ENCODE data around the gene PPP1R13B. TPM values are rescaled to one million over a fixed set of nuclear protein-coding genes. Genes with fewer than 3 reads are reported as not detected.

PPP1R13B gene
- total RNA-seq, 1 experiment from 2014 or later, result 19.0 TPM

DNA sequence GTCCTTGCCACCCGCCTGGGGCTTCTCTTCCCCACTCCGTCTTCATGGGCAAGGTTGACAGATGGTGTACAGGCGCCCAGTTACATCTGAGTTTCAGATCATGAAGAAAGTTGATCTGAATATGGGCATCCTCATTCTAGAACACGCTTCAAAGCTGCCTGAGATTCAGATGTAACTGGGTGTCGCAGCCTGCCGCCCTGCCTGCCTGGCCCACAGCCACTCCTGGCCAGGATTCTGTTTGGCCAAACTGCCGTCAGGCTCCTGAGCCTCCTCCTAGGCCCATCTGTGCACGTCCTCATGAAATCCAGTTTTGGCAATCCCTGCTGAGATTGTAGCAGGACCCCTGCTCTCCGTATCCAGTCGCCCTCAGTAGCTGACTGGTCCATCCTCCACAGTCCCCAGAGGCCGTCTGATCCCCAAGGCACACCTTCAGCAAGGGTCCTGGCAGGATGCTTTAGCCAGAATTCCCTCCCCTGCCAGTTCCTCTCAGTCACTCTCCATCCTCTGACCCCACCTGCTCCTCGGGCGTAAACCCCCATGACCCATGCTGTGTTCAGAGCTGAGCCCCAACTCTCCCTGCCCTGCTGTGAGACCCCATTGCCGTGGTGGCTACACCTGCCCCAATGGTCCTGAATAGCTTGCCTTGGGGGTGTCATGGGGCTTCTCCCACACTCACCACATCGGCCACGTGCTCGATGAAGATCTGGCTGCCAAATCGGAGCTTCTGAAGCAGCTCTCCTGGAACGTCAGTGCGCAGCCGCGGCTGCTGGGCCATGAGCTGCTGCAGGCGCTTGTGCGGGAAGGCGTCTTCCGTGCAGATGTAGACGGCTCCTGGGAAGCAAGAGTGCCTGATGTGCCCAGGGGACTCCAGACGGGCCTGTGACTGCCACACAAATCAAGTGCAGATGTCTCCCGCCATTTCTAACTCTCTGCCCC is 144.6 kb downstream of the PPP1R13B start:
- no peak for ATAC-seq
- in situ Hi-C loops (cut with HindIII; ENCODE audit: low pct_unique_long_range_greater_than_20kb, low sequenced_read_pairs), result no loop called here
- H3K36me3 ChIP-seq (ENCODE audit: control insufficient read depth, insufficient read depth, low read length), result no peaks in the 10 kb centered on the region

GRCh38 chr14:103702095-103702494 is 145.3 kb downstream of the PPP1R13B start:
- intact Hi-C loops (cut with micrococcal nuclease; ENCODE audit: unreplicated experiment), result no loop called here
- ChIA-PET CTCF (no interaction called here), POLR2A (interaction anchor here (0.6 kb wide), 1 partner anchor 59 kb away, joined by 3 read pairs; no protein-coding TSS in a partner anchor)
- ATAC-seq, result no peak
- no peaks in the 10 kb centered on the region for H3K27me3 ChIP-seq (ENCODE audit: control insufficient read depth, insufficient read depth, low read length)
- no peak for TF ChIP-seq POLR2AphosphoS5 (IDR thresholded peaks at IDR 0.05; ENCODE audit: low read depth, low read length)
- TF ChIP-seq, protein P1, sequence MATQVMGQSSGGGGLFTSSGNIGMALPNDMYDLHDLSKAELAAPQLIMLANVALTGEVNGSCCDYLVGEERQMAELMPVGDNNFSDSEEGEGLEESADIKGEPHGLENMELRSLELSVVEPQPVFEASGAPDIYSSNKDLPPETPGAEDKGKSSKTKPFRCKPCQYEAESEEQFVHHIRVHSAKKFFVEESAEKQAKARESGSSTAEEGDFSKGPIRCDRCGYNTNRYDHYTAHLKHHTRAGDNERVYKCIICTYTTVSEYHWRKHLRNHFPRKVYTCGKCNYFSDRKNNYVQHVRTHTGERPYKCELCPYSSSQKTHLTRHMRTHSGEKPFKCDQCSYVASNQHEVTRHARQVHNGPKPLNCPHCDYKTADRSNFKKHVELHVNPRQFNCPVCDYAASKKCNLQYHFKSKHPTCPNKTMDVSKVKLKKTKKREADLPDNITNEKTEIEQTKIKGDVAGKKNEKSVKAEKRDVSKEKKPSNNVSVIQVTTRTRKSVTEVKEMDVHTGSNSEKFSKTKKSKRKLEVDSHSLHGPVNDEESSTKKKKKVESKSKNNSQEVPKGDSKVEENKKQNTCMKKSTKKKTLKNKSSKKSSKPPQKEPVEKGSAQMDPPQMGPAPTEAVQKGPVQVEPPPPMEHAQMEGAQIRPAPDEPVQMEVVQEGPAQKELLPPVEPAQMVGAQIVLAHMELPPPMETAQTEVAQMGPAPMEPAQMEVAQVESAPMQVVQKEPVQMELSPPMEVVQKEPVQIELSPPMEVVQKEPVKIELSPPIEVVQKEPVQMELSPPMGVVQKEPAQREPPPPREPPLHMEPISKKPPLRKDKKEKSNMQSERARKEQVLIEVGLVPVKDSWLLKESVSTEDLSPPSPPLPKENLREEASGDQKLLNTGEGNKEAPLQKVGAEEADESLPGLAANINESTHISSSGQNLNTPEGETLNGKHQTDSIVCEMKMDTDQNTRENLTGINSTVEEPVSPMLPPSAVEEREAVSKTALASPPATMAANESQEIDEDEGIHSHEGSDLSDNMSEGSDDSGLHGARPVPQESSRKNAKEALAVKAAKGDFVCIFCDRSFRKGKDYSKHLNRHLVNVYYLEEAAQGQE (IDR thresholded peaks at IDR 0.05; ENCODE audit: insufficient read depth in 1 of 2, low read depth in 2 of 2, low read length in 1 of 2), result no peak
- no peak for TF ChIP-seq CTCF (IDR thresholded peaks at IDR 0.05)
- no peak for TF ChIP-seq SIN3A (IDR thresholded peaks at IDR 0.05; ENCODE audit: borderline replicate concordance, insufficient read depth, low read depth, low read length)
- TF ChIP-seq TCF7L2 (IDR thresholded peaks at IDR 0.05; ENCODE audit: low read depth, low read length), result no peak
- in situ Hi-C loops (cut with HindIII; ENCODE audit: low pct_unique_long_range_greater_than_20kb, low sequenced_read_pairs), result no loop called here
- H3K4me1 ChIP-seq (ENCODE audit: control insufficient read depth, insufficient read depth, low read length), result peaks cover 22% of the 10 kb centered on the region
- no peaks in the 10 kb centered on the region for H3K36me3 ChIP-seq (ENCODE audit: control insufficient read depth, insufficient read depth, low read length)
- no TSS peak for BruUV-seq (replicated peaks)
- H3K4me3 ChIP-seq (ENCODE audit: low read depth in 2 of 2, low read length in 2 of 2), result no peak overlapping the region
- no peaks in the 10 kb centered on the region for H3K9me3 ChIP-seq (ENCODE audit: control insufficient read depth, insufficient read depth, low read depth, low read length)
- DNase-seq (ENCODE audit: low read depth, low spot score), result no peak
- no peak overlapping the region for H3K27ac ChIP-seq (ENCODE audit: low read length)

More for the DNA sequence above, 144.6 kb downstream of the PPP1R13B start:
- peaks cover 19% of the 10 kb centered on the region for H3K4me1 ChIP-seq (ENCODE audit: control insufficient read depth, insufficient read depth, low read length)
- no peaks in the 10 kb centered on the region for H3K27me3 ChIP-seq (ENCODE audit: control insufficient read depth, insufficient read depth, low read length)
- no TSS peak for BruUV-seq (replicated peaks)
- no peak for DNase-seq (ENCODE audit: low read depth, low spot score)
- H3K4me3 ChIP-seq (ENCODE audit: low read depth in 2 of 2, low read length in 2 of 2), result no peak overlapping the region
- ChIA-PET POLR2A (interaction anchor here (0.6 kb wide), 1 partner anchor 139 kb away, joined by 4 read pairs; no protein-coding TSS in a partner anchor), CTCF (no interaction called here)
- no peaks in the 10 kb centered on the region for H3K9me3 ChIP-seq (ENCODE audit: control insufficient read depth, insufficient read depth, low read depth, low read length)
- H3K27ac ChIP-seq (ENCODE audit: low read length), result no peak overlapping the region
- intact Hi-C loops (cut with micrococcal nuclease; ENCODE audit: unreplicated experiment), result no loop called here
- TF ChIP-seq CTCF (IDR thresholded peaks at IDR 0.05) (no peak), SIN3A (IDR thresholded peaks at IDR 0.05; ENCODE audit: borderline replicate concordance, insufficient read depth, low read depth, low read length) (no peak), POLR2AphosphoS5 (IDR thresholded peaks at IDR 0.05; ENCODE audit: low read depth, low read length) (no peak; the same call in 1 of the 2 replicates), TCF7L2 (IDR thresholded peaks at IDR 0.05; ENCODE audit: low read depth, low read length) (no peak)
- TF ChIP-seq, protein P1 (IDR thresholded peaks at IDR 0.05; ENCODE audit: insufficient read depth in 1 of 2, low read depth in 2 of 2, low read length in 1 of 2), result no peak
